ENCODE measurements around the gene PIK3AP1. TPM values are rescaled to one million over a fixed set of nuclear protein-coding genes. Genes with fewer than 3 reads are reported as not detected.

The PIK3AP1 gene
- total RNA-seq, 1 experiment from 2014 or later = 3.7 TPM

DNA sequence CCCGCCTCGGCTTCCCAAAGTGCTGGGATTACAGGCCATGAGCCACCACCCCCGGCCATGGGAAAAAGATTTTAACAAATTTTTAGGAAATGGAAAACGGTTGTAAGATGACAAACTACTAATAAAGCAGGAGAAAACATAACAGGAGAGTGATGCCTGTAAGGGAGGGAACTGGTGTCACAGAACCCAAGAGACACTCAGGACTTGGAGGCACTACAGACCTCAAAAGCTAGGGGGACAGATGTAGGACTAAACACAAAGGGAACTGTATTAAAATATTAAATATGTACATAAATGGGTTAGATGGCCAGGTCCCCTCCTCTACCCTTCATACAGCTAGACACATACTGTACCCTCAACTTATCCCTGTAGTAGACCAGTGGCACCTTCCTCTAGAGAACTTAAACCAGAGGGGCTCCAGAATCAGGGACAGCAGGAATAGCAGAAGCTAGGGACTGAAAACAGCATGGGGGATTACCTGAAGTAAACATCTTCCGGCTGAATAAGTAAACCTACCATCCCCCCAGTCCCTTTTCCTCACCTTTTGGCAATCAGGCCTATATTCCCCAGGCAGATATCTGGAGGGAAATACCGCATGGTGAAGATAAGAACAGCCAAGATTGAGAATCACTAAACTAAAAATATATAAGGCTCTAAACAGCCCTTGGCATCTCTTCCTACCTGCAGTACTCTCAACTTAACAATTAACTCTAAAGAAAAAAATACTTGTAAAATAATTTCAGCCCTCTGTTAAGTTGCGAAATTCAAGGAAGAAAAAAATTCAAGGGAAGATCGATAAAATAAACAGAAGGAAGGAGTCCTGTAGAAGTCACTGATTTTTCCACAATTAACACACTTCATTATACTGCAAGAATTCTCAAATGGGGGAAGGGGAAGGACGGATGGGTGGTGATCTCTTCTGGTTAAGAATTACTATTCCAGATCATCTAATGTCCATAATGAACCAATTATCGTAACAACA, 149.0 kb downstream of the PIK3AP1 start:
- Histone ChIP-seq H3K27ac (ENCODE audit: low read length) (no peak overlapping the region), H2AFZ (ENCODE audit: low read length) (no peak overlapping the region), H3K9me2 (replicated peaks; ENCODE audit: low read length) (no peaks in the 10 kb centered on the region), H3K9me3 (ENCODE audit: low read length) (no peaks in the 10 kb centered on the region), H3K4me3 (ENCODE audit: low read length) (no peak overlapping the region), H3K4me2 (ENCODE audit: low read length) (no peak overlapping the region), H4K20me1 (ENCODE audit: low read length) (peaks cover 22% of the 10 kb centered on the region), H3F3A (ENCODE audit: low read length, unreplicated experiment) (no peaks in the 10 kb centered on the region), H3K79me2 (ENCODE audit: low read length) (peaks cover 92% of the 10 kb centered on the region), H3K9ac (ENCODE audit: low read length) (no peak overlapping the region), H3K27me3 (ENCODE audit: low read length) (no peaks in the 10 kb centered on the region), H3K4me1 (ENCODE audit: insufficient read depth, low read length) (peaks cover 2% of the 10 kb centered on the region; the same call in 1 of the 2 replicates), H3K36me3 (ENCODE audit: low read depth, low read length) (no peaks in the 10 kb centered on the region; the same call in 1 of the 2 replicates)
- TF ChIP-seq EZH2 (IDR thresholded peaks at IDR 0.05; ENCODE audit: low read length, unreplicated experiment) (no peak), EZH2phosphoT487 (IDR thresholded peaks at IDR 0.05; ENCODE audit: borderline replicate concordance, low read length) (no peak)
- TF ChIP-seq, protein P1, sequence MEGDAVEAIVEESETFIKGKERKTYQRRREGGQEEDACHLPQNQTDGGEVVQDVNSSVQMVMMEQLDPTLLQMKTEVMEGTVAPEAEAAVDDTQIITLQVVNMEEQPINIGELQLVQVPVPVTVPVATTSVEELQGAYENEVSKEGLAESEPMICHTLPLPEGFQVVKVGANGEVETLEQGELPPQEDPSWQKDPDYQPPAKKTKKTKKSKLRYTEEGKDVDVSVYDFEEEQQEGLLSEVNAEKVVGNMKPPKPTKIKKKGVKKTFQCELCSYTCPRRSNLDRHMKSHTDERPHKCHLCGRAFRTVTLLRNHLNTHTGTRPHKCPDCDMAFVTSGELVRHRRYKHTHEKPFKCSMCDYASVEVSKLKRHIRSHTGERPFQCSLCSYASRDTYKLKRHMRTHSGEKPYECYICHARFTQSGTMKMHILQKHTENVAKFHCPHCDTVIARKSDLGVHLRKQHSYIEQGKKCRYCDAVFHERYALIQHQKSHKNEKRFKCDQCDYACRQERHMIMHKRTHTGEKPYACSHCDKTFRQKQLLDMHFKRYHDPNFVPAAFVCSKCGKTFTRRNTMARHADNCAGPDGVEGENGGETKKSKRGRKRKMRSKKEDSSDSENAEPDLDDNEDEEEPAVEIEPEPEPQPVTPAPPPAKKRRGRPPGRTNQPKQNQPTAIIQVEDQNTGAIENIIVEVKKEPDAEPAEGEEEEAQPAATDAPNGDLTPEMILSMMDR (conservative IDR thresholded peaks at IDR 0.05; ENCODE audit: low read depth, low read length) = no peak
- ATAC-seq (no peak), DNase-seq (no peak)
- ChIA-PET CTCF (no interaction called here), POLR2A (ENCODE audit: unreplicated experiment) (no interaction called here)
- no TSS peak for BruUV-seq (replicated peaks)
- intact Hi-C loops (cut with micrococcal nuclease) = no loop called here

DNA sequence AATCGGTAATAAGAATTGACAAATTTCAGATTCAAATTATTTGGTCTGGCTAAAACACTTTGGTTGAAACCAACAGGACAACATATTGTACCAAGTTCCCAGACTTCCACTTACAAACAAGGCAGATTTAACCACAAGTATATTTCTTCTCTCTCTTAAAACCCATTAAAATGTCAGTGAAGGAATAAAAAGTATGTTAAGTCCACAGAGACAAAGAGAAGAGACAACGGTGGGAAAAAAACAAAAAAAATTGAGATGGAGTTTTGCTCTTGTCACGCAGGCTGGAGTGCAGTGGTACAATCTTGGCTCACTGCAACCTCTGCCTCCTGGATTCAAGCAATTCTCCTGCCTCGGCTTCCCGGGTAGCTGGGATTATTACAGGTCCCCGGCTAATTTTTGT, 149.8 kb downstream of the PIK3AP1 start:
- no peak for TF ChIP-seq EZH2phosphoT487 (IDR thresholded peaks at IDR 0.05; ENCODE audit: borderline replicate concordance, low read length)
- TF ChIP-seq, protein P1 (conservative IDR thresholded peaks at IDR 0.05; ENCODE audit: low read depth, low read length) = no peak
- no peak for TF ChIP-seq EZH2 (IDR thresholded peaks at IDR 0.05; ENCODE audit: low read length, unreplicated experiment)
- peaks cover 91% of the 10 kb centered on the region for H3K79me2 ChIP-seq (ENCODE audit: low read length)
- ChIA-PET CTCF (no interaction called here), POLR2A (ENCODE audit: unreplicated experiment) (no interaction called here)
- no peak overlapping the region for H3K4me2 ChIP-seq (ENCODE audit: low read length)
- H3K27me3 ChIP-seq (ENCODE audit: low read length) = no peaks in the 10 kb centered on the region
- H3K27ac ChIP-seq (ENCODE audit: low read length) = no peak overlapping the region
- DNase-seq (no peak), ATAC-seq (no peak)
- no TSS peak for BruUV-seq (replicated peaks)
- H3K4me3 ChIP-seq (ENCODE audit: low read length) = no peak overlapping the region
- H2AFZ ChIP-seq (ENCODE audit: low read length) = no peak overlapping the region
- no peaks in the 10 kb centered on the region for H3K9me3 ChIP-seq (ENCODE audit: low read length)
- no peaks in the 10 kb centered on the region for H3K9me2 ChIP-seq (replicated peaks; ENCODE audit: low read length)
- peaks cover 8% of the 10 kb centered on the region for H3K4me1 ChIP-seq (ENCODE audit: insufficient read depth, low read length)
- no peaks in the 10 kb centered on the region for H3F3A ChIP-seq (ENCODE audit: low read length, unreplicated experiment)
- peaks cover 23% of the 10 kb centered on the region for H4K20me1 ChIP-seq (ENCODE audit: low read length)
- no peak overlapping the region for H3K9ac ChIP-seq (ENCODE audit: low read length)
- no peaks in the 10 kb centered on the region; the same call in 1 of the 2 replicates for H3K36me3 ChIP-seq (ENCODE audit: low read depth, low read length)
- intact Hi-C loops (cut with micrococcal nuclease) = no loop called here

DNA sequence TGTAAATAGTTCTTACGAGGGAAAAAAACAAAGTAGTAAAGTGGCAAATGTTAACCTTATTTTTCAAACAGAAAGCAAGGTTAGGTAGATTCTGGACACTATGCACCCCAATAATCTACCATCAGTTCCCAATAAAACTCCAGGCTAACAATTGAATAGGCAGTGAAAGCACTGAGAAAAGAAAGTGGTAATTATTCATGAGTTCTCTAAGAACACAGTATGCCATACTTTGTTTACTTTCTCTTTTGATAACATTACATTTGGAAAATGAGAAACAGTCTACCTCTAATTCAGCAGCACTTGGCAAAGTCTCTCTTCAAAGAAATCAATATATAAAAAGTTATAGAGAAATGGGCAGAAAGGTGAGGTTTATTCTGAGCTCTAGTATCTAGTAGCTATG, 151.9 kb downstream of the PIK3AP1 start:
- Histone ChIP-seq H3K4me3 (ENCODE audit: low read length) (no peak overlapping the region), H3K36me3 (ENCODE audit: low read depth, low read length) (no peaks in the 10 kb centered on the region; the same call in none of the 2 replicates), H3K9me2 (replicated peaks; ENCODE audit: low read length) (no peaks in the 10 kb centered on the region), H3K27me3 (ENCODE audit: low read length) (no peaks in the 10 kb centered on the region), H4K20me1 (ENCODE audit: low read length) (peaks cover 35% of the 10 kb centered on the region), H3K4me2 (ENCODE audit: low read length) (no peak overlapping the region), H3K9me3 (ENCODE audit: low read length) (no peaks in the 10 kb centered on the region), H3K4me1 (ENCODE audit: insufficient read depth, low read length) (peaks cover 8% of the 10 kb centered on the region), H2AFZ (ENCODE audit: low read length) (no peak overlapping the region), H3K79me2 (ENCODE audit: low read length) (peaks cover 89% of the 10 kb centered on the region), H3K9ac (ENCODE audit: low read length) (no peak overlapping the region), H3F3A (ENCODE audit: low read length, unreplicated experiment) (no peaks in the 10 kb centered on the region), H3K27ac (ENCODE audit: low read length) (no peak overlapping the region)
- ATAC-seq (no peak), DNase-seq (no peak)
- intact Hi-C loops (cut with micrococcal nuclease) = no loop called here
- BruUV-seq (replicated peaks) = no TSS peak
- CTCF ChIA-PET = no interaction called here
- POLR2A ChIA-PET (ENCODE audit: unreplicated experiment) = no interaction called here
- no peak for TF ChIP-seq EZH2phosphoT487 (IDR thresholded peaks at IDR 0.05; ENCODE audit: borderline replicate concordance, low read length)
- TF ChIP-seq EZH2 (IDR thresholded peaks at IDR 0.05; ENCODE audit: low read length, unreplicated experiment) = no peak
- TF ChIP-seq, protein P1 (conservative IDR thresholded peaks at IDR 0.05; ENCODE audit: low read depth, low read length) = no peak

All from PC-3 (cell line).